Fibroblast of upper back skin (primary cell): Measurements from ENCODE around the gene SRPK3.

Source experiments
- DNase-seq: peaks from one replicate; pipeline ENCODE4 v3.0.0-alpha.2; 2013

The SRPK3 gene

GRCh38 chrX:153771415-153772315, 9.2 kb upstream of the SRPK3 start:
- no peak for DNase-seq

DNA sequence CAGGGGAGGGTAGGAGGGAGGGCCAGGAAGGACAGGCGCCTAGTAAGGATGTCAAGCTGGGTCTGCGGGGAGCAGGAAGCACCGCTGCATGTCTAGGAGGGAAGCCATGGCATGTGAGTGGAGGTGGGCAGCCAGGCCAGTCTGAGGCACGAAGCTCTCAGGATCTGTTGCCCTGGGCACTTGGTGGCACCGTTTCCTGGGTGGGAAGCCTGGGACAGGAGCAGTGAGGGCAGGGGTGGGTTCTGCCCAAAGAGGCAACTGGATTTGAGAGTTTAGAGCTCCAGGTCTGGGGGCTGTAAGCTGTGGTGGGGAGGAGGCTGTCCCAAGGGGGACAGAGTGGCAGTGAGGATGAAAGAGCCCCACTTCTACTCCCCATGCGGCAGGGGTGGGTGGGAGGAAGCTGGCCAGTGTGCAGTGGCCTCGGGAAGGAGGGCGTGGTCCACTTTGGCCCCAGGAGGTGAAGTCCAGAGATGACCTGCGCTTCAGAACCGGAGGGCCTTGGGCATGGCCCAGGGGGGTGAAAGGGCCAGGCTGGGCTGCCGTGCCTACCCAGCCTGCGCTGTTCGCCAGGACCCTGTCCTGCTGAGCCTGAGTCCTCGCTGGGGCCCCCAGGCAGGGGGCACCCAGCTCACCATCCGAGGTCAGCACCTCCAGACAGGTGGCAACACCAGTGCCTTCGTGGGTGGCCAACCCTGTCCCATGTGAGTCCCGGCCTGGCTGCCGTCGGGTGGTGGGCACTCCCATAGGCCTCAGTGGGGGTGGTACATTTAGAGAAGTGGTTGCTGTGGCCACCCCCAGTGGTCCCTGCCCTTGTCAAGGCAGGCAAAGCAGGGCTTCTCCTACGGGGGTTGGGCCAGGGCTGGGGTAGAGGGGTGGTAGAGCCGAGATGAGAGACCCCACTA, 8.3 kb upstream of the SRPK3 start:
- DNase-seq, result no peak

DNA sequence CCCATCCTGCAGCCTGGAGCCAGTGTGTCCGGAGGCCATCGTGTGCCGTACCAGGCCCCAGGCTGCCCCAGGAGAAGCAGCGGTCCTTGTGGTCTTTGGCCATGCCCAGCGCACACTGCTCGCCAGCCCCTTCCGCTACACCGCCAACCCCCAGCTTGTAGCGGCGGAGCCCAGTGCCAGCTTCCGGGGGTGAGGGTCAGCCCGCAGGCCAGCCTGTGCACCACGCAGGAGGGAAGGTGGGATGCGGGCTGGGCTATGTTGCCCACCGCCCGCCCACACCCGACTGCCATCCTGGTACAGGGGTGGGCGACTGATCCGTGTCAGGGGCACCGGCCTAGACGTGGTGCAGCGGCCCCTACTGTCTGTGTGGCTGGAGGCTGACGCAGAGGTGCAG, 7.6 kb upstream of the SRPK3 start:
- no peak for DNase-seq

GRCh38 chrX:153773741-153774575, 6.9 kb upstream of the SRPK3 start:
- DNase-seq, result no peak

DNA sequence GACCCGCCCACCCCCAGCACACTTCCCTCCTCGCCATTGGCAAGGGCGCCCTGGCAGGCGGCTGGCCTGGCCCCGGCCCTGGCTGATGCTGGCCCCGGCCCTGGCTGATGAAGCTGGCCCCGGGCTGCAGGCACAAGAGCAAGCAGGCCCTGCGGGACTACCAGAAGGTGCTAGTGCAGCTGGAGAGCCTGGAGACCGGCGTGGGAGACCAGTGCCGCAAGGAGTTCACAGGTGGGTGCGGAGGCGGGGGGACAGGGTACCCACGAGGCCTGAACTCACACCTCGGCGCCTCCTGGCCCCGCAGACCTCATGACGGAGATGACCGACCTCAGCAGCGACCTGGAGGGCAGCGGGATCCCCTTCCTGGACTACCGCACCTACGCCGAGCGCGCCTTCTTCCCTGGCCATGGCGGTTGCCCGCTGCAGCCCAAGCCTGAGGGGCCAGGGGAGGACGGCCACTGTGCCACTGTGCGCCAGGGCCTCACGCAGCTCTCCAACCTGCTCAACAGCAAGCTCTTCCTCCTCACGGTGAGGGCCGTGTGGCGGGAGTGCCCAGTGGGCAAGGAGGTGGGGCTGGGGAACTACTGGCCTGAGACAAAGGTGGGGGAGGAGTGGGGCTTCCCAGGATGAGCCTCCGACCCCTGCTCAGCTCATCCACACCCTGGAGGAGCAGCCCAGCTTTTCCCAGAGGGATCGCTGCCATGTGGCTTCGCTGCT, 6.1 kb upstream of the SRPK3 start:
- DNase-seq, result no peak

DNA sequence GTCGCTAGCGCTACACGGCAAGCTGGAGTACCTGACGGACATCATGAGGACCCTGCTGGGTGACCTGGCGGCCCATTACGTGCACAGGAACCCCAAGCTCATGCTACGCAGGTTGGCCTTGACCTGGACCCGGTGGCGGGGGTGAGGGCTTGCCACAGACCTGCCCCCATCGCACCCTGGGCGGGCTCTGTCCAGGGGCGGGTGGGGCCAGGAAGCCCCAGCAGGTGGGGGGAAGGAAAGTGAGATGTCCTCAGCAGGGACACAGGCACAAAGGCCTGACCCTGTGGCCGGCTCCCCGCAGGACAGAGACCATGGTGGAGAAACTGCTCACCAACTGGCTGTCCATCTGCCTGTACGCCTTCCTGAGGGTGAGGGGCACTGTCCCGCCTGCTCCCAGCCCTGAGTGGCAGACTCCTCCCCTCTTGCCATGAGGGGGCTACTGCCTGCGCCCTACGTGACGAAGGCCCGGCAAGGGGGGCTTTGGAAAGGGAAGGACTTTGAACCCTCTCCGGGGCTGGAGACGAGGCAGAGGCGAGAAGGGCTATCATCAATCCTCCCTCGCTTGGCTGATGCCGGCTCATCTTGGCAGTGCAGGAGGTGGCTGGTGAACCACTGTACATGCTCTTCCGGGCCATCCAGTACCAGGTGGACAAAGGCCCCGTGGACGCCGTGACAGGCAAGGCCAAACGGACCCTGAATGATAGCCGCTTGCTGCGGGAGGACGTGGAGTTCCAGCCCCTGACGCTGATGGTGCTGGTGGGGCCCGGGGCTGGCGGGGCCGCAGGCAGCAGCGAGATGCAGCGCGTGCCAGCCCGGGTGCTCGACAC, 5.3 kb upstream of the SRPK3 start:
- DNase-seq, result no peak

GRCh38 chrX:153776120-153776599, 4.7 kb upstream of the SRPK3 start:
- DNase-seq, result no peak

DNA sequence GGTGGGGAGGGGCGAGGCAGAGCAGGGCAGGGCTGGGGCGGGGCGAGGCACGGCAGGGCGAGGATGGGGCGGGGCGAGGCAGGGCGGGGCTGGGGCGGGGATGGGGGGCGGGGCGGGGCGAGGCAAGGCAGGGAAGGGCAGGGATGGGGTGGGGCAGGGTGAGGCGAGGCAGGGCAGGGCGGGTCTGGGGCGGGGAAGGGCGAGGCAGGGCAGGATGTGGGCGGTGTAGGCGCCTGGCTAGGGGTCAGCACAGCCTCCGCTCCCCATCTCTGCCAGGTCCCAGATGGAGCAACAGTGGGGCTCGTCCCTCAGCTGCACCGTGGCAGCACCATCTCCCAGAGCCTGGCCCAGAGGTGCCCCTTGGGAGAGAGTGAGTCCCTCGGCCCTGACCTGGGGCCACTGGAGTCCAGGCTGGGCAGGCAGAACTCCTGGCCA, 4.2 kb upstream of the SRPK3 start:
- no peak for DNase-seq

GRCh38 chrX:153777261-153778090, 3.4 kb upstream of the SRPK3 start:
- DNase-seq, result no peak

DNA sequence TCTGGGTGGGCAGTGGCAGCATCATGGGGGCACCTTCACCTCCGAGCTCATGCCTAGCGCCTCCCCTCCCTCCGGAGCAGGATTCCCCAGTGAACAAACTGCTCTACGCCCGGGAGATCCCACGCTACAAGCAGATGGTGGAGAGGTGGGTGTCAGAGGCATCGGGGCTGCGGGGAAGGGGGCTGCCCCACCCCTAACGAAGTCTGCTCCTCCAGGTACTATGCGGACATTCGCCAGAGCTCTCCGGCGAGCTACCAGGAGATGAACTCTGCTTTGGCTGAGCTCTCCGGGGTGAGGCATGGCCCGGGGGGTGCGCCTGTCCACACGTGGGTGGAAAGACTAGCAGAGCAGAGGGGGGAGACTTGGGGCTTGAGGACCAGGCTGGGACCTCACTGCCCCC, 2.7 kb upstream of the SRPK3 start:
- no peak for DNase-seq

GRCh38 chrX:153778684-153779101, 2.1 kb upstream of the SRPK3 start:
- no peak for DNase-seq

DNA sequence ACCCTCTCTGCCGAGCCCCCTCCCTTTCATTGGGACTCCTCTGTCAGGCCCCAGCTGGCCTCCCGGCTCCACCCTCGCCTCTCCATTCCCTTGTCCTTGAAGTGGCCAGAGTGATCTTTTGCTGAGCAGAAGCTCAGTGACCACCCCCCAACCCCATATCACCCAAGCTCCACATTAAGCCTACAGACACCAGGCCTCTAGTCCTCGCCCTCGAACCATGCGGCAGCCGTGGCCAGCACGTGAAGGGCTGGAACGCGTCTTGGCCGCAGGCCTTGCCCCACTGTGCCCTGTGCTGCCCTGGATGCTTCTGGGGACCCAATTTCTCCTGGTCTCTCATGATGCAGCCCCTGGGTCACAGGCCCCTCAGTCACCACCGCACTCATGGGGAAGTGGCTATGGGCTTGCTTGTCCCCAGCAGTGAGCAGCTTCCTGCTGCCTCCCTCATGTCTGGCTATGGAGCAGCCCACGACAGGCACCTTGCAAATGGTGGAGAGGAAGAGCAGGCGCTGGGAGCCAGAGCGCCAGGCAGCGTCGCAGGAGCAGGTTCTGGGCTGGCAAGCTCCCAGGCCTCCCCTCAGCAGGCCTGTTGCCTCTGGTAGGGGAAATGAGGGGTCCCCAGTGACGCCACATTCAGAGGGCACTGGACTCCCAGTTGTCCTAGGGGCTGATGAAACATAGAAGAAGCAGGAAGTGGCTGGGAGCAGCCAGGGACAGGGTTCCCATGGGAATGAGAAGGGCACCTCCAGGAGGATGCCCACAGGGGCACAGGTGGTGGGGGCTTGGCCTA, 757 bp upstream of the SRPK3 start:
- no peak for DNase-seq

DNA sequence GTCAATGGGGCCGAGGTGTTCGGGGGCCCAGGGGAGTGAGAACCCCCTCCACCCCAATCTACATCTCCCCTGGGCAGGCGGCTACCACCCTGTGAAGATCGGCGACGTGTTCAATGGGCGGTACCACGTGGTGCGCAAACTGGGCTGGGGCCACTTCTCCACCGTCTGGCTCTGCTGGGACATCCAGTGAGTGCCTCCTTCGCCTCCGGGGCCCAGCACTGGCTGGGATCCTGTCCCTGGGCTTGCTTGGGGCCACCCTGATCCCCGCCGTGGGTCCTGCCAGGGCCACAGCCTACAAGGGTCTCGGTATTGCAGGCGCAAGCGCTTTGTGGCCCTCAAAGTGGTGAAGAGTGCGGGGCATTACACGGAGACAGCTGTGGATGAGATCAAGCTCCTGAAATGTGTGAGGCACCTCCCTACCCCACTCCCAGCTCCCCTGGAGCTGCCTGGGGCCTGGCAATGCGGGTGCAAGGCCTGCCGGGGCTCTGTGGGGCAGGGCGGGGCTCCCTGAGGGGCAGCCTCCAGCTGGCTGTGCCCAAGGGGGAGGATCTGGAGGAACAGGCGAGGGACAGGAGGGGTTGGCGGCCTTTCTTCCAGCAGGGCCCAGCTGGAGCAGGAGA, 697 bp downstream of the SRPK3 start:
- no peak for DNase-seq

- DNase-seq, result no peak
Measured at GRCh38 chrX:153782313-153782712, 1.5 kb downstream of the SRPK3 start.

- no peak for DNase-seq
Measured at GRCh38 chrX:153782871-153783270, 2.0 kb downstream of the SRPK3 start.

DNA sequence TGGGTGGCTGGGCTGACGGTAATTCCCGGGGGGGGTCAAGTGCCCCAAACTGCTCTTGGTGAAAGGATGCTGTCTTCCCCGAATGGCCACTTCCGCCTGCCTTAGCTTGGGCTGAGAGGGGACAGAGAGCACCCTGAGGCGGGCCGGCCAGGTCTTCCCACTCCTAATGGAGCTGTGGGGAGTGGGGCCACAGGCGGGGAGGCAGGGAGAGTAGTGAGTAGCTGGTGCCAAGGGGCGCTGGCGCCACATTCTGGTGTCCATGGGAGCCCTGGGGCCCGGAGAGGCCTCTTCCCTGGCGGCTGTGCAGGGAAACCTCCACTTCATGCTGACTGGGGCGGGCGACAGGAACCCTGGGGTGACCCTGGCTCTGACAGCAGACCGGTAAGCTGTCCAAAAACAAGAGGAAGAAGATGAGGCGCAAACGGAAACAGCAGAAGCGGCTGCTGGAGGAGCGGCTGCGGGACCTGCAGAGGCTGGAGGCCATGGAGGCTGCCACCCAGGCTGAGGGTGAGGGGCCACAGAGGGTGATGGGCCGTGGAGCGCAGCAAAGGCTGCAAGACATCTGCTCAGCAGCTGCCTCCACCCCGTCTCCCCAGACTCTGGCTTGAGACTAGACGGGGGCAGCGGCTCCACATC, 2.7 kb downstream of the SRPK3 start:
- no peak for DNase-seq

- DNase-seq, result no peak
Measured at GRCh38 chrX:153784325-153784967, 3.6 kb downstream of the SRPK3 start.

DNA sequence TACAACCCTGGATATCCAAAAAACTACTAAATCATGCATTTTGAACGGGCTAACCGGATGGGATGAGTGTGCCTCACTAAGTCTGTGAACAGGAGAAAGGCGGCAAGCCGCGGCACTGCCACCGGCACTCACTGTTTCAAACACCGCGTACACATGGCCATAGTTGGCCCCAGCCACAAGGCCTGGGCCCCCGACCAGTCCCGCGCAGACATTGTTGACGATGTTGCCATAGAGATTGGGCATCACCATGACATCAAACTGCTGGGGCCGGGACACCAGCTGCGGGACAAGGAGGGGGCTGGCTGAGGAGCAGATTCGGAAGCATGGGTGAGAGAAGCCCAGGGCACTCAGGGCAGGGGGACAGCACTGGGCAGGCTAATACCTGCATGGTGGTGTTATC, 5.8 kb downstream of the SRPK3 start:
- DNase-seq, result no peak
